ENCODE measurements around the gene GTF3A. TPM values are rescaled to one million over a fixed set of nuclear protein-coding genes. Genes with fewer than 3 reads are reported as not detected.

GTF3A gene
- total and polyA plus RNA-seq, 2 of the 8 experiments (the other 6 are each of a cell fraction or from before 2014, with no cell fraction given): 41.6 to 96.5 TPM

GRCh38 chr13:27396252-27396846 lies 28.1 kb upstream of the GTF3A start (continued):
- TF ChIP-seq CTCF (IDR thresholded peaks at IDR 0.05; ENCODE audit: control extremely low read depth in 1 of 3, insufficient read depth in 1 of 3, low read depth in 1 of 3, low read length in 3 of 3) (no peak), TBP (IDR thresholded peaks at IDR 0.05; ENCODE audit: low read depth, low read length) (no peak), GABPA (IDR thresholded peaks at IDR 0.05; ENCODE audit: borderline replicate concordance, insufficient read depth, low read length) (no peak)
